Sigmoid colon (tissue), 4 donors: ENCODE measurements around the gene DGKI.

Experiments
- CTCF ChIP-seq, 4 experiments: fragments of 450-650 bp in 3 of 4; fragments of 200-600 bp in 1 of 4; IDR thresholded peaks; one replicate each; pipeline ENCODE4 v1.5.1; 2016 to 2019; ENCODE audit warnings: antibody characterized with exemption in 4 of 4, mild to moderate bottlenecking in 3 of 4, moderate library complexity in 2 of 4
- EP300 ChIP-seq, 4 donors: sonication (generic); formaldehyde crosslinking; IDR thresholded peaks; one replicate each; pipeline ENCODE4 v1.6.1; 2017; ENCODE audit warnings: antibody characterized with exemption in 4 of 4
- POLR2A ChIP-seq, 2 donors: fragments of 450-650 bp; IDR thresholded peaks; one replicate each; pipeline ENCODE4 v1.6.1; 2016; ENCODE audit warnings: antibody characterized with exemption in 2 of 2, mild to moderate bottlenecking in 2 of 2, moderate library complexity in 2 of 2
- POLR2AphosphoS5 ChIP-seq, 4 donors: sonication (generic); formaldehyde crosslinking; IDR thresholded peaks; one replicate each; pipeline ENCODE4 v1.6.1; 2017; ENCODE audit warnings: antibody characterized with exemption in 4 of 4

GRCh38 chr7:137687556-137688265 is 159.1 kb downstream of the DGKI start:
- no peak for TF ChIP-seq CTCF (IDR thresholded peaks at IDR 0.05)
- TF ChIP-seq EP300 (IDR thresholded peaks at IDR 0.05), result no peak
- TF ChIP-seq POLR2AphosphoS5 (IDR thresholded peaks at IDR 0.05), result no peak
- no peak for TF ChIP-seq POLR2A (IDR thresholded peaks at IDR 0.05)
